Measurements from ENCODE around the gene RMND5A. TPM values are rescaled to one million over a fixed set of nuclear protein-coding genes. Genes with fewer than 3 reads are reported as not detected.

RMND5A gene
- total RNA-seq, 1 donor from 2014 or later: 44.3 TPM

GRCh38 chr2:86770816-86771301 is 50.8 kb downstream of the RMND5A start:
- H3K9me3 Mint-ChIP-seq: no peaks in the 10 kb centered on the region
- no peak for DNase-seq (ENCODE audit: low spot score in 2 of 2, unreplicated experiment in 2 of 2)
- no peaks in the 10 kb centered on the region for H3K27me3 Mint-ChIP-seq (ENCODE audit: low read depth)
- no peak for TF ChIP-seq CTCF (IDR thresholded peaks at IDR 0.05; ENCODE audit: unreplicated experiment)
- no peak overlapping the region for H3K4me3 Mint-ChIP-seq
- peaks cover 12% of the 10 kb centered on the region for H3K4me1 Mint-ChIP-seq
- H3K27ac Mint-ChIP-seq: peak overlapping the region; percentile 30
- peaks cover 30% of the 10 kb centered on the region for H3K36me3 Mint-ChIP-seq

- peaks cover 30% of the 10 kb centered on the region for H3K36me3 Mint-ChIP-seq
- H3K4me1 Mint-ChIP-seq: peaks cover 9% of the 10 kb centered on the region
- H3K4me3 Mint-ChIP-seq: no peak overlapping the region
- no peak overlapping the region for H3K27ac Mint-ChIP-seq
- DNase-seq (ENCODE audit: low spot score in 2 of 2, unreplicated experiment in 2 of 2): no peak
- no peaks in the 10 kb centered on the region for H3K27me3 Mint-ChIP-seq (ENCODE audit: low read depth)
- H3K9me3 Mint-ChIP-seq: no peaks in the 10 kb centered on the region
- TF ChIP-seq CTCF (IDR thresholded peaks at IDR 0.05; ENCODE audit: unreplicated experiment): no peak
These were observed 52.5 kb downstream of the RMND5A start for GRCh38 chr2:86772611-86773010.

- no peak for TF ChIP-seq CTCF (IDR thresholded peaks at IDR 0.05; ENCODE audit: unreplicated experiment)
- H3K36me3 Mint-ChIP-seq: peaks cover 30% of the 10 kb centered on the region
- H3K27ac Mint-ChIP-seq: no peak overlapping the region
These were observed 54.8 kb downstream of the RMND5A start for GRCh38 chr2:86774862-86775261.

GRCh38 chr2:86775338-86775737 is 55.2 kb downstream of the RMND5A start:
- no peaks in the 10 kb centered on the region for H3K27me3 Mint-ChIP-seq (ENCODE audit: low read depth)
- H3K36me3 Mint-ChIP-seq: peaks cover 30% of the 10 kb centered on the region
- no peaks in the 10 kb centered on the region for H3K4me1 Mint-ChIP-seq
- DNase-seq (ENCODE audit: low spot score in 2 of 2, unreplicated experiment in 2 of 2): no peak
- no peak for TF ChIP-seq CTCF (IDR thresholded peaks at IDR 0.05; ENCODE audit: unreplicated experiment)
- H3K27ac Mint-ChIP-seq: no peak overlapping the region
- no peaks in the 10 kb centered on the region for H3K9me3 Mint-ChIP-seq
- no peak overlapping the region for H3K4me3 Mint-ChIP-seq

More at GRCh38 chr2:86774862-86775261, 54.8 kb downstream of the RMND5A start:
- no peaks in the 10 kb centered on the region for H3K9me3 Mint-ChIP-seq
- H3K27me3 Mint-ChIP-seq (ENCODE audit: low read depth): no peaks in the 10 kb centered on the region
- no peak for DNase-seq (ENCODE audit: low spot score in 2 of 2, unreplicated experiment in 2 of 2)
- no peaks in the 10 kb centered on the region for H3K4me1 Mint-ChIP-seq
- H3K4me3 Mint-ChIP-seq: no peak overlapping the region

- H3K27me3 Mint-ChIP-seq (ENCODE audit: low read depth): peaks cover under 1% of the 10 kb centered on the region
- no peak overlapping the region for H3K4me3 Mint-ChIP-seq
- no peaks in the 10 kb centered on the region for H3K4me1 Mint-ChIP-seq
- TF ChIP-seq CTCF (IDR thresholded peaks at IDR 0.05; ENCODE audit: unreplicated experiment): no peak
- DNase-seq (ENCODE audit: low spot score in 2 of 2, unreplicated experiment in 2 of 2): no peak
- no peaks in the 10 kb centered on the region for H3K9me3 Mint-ChIP-seq
- H3K36me3 Mint-ChIP-seq: peaks cover 19% of the 10 kb centered on the region
- no peak overlapping the region for H3K27ac Mint-ChIP-seq
These were observed 56.4 kb downstream of the RMND5A start for GRCh38 chr2:86776532-86776931.

GRCh38 chr2:86778957-86779356 is 58.9 kb downstream of the RMND5A start:
- peaks cover 9% of the 10 kb centered on the region for H3K36me3 Mint-ChIP-seq
- no peak for TF ChIP-seq CTCF (IDR thresholded peaks at IDR 0.05; ENCODE audit: unreplicated experiment)
- no peak overlapping the region for H3K27ac Mint-ChIP-seq
- no peaks in the 10 kb centered on the region for H3K4me1 Mint-ChIP-seq
- peaks cover 12% of the 10 kb centered on the region for H3K27me3 Mint-ChIP-seq (ENCODE audit: low read depth)
- H3K9me3 Mint-ChIP-seq: no peaks in the 10 kb centered on the region
- no peak overlapping the region for H3K4me3 Mint-ChIP-seq
- DNase-seq (ENCODE audit: low spot score in 2 of 2, unreplicated experiment in 2 of 2): no peak
